OCI-LY3 (cell line): Measurements from ENCODE around the gene FSCN2.

ENCODE experiments used
- EZH2phosphoT487 ChIP-seq: fragments of 200-600 bp; shearing (Covaris generic); IDR thresholded peaks from 2 replicates; pipeline ENCODE4 v1.6.1; 2018; ENCODE audit warnings: antibody characterized with exemption, mixed run types, low read depth
- TF ChIP-seq, protein P1 (sequence below): fragments of 200-600, 300-600 bp; sonication (generic); IDR thresholded peaks from 2 replicates; pipeline ENCODE4 v1.5.1; 2014; ENCODE audit warnings: antibody characterized with exemption, low read length, low read depth

DNA sequence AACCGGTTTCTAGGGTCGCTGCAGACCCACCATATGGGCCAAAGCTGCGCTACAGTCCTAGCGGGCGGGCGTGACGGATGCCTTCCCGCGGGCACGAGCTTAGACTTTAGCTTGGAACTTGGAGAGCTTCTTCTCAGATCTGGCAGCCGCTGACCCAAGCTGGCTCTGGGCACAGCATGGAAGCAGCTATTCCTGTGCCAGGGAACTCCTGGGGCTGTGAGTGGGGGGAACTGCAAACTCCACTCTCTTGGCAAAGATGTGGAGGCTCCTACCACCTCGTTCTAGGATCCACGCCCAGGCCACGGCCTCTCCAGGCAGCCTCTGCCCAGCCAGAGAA, 15.1 kb downstream of the FSCN2 start:
- TF ChIP-seq, protein P1, sequence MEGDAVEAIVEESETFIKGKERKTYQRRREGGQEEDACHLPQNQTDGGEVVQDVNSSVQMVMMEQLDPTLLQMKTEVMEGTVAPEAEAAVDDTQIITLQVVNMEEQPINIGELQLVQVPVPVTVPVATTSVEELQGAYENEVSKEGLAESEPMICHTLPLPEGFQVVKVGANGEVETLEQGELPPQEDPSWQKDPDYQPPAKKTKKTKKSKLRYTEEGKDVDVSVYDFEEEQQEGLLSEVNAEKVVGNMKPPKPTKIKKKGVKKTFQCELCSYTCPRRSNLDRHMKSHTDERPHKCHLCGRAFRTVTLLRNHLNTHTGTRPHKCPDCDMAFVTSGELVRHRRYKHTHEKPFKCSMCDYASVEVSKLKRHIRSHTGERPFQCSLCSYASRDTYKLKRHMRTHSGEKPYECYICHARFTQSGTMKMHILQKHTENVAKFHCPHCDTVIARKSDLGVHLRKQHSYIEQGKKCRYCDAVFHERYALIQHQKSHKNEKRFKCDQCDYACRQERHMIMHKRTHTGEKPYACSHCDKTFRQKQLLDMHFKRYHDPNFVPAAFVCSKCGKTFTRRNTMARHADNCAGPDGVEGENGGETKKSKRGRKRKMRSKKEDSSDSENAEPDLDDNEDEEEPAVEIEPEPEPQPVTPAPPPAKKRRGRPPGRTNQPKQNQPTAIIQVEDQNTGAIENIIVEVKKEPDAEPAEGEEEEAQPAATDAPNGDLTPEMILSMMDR: no peak
- TF ChIP-seq EZH2phosphoT487: no peak
